IMR-90 (cell line): ENCODE measurements around the gene GABRQ. TPM values are rescaled to one million over a fixed set of nuclear protein-coding genes. Genes with fewer than 3 reads are reported as not detected.

ENCODE experiments used
- ATAC-seq: fragments of 200-7000 bp; cut with Tn5 transposase; 2 replicates; pipeline ENCODE4 v1.9.1; 2020; ENCODE audit warnings: low read depth, mild to moderate bottlenecking, moderate library complexity
- BruUV-seq: library from RNA; stranded (reverse); fragments of 400-500 nt; replicated peaks from 2 replicates; lab custom pipeline; 2021; lab: Mats Ljungman, UMichigan
- CTCF ChIA-PET: fragments of 300-600 bp; formaldehyde crosslinking; extraction: SDS; loops from one replicate; lab custom pipeline; 2021; ENCODE audit warnings: antibody characterized with exemption; lab: Yijun Ruan, JAX
- POLR2A ChIA-PET: fragments of 300-600 bp; sonication (Branson Sonifier 250); formaldehyde crosslinking; loops from one replicate; lab custom pipeline; 2022; ENCODE audit warnings: antibody characterized with exemption; ENCODE audit not compliant: unreplicated experiment; lab: Charles Lee
- DNase-seq: peaks from one replicate; pipeline ENCODE4 v3.0.0; 2013
- H2AFZ ChIP-seq: replicated peaks from 2 replicates; pipeline ENCODE3; 2013; ENCODE audit warnings: low read length, mild to moderate bottlenecking; ENCODE audit not compliant: poor library complexity
- H2AK5ac ChIP-seq: 2 replicates; pipeline ENCODE4 v1.6.1; 2013; ENCODE audit warnings: low read depth, low read length, inconsistent platforms
- H2AK9ac ChIP-seq: replicated peaks from 2 replicates; pipeline ENCODE3; 2013; ENCODE audit warnings: mild to moderate bottlenecking, low read depth, low read length, moderate library complexity; ENCODE audit not compliant: poor library complexity
- H2BK120ac ChIP-seq: 2 replicates; pipeline ENCODE4 v1.6.1; 2013; ENCODE audit warnings: low read depth, low read length, inconsistent platforms
- H2BK15ac ChIP-seq: 3 replicates; pipeline ENCODE4 v1.6.1; 2013; ENCODE audit warnings: low read depth, low read length, inconsistent platforms
- H2BK20ac ChIP-seq: 2 replicates; pipeline ENCODE4 v1.6.1; 2013; ENCODE audit warnings: low read depth, mild to moderate bottlenecking, inconsistent platforms, low read length, moderate library complexity
- H2BK5ac ChIP-seq: 2 replicates; pipeline ENCODE4 v1.6.1; 2013; ENCODE audit warnings: mild to moderate bottlenecking, low read depth, low read length, inconsistent platforms; ENCODE audit not compliant: poor library complexity, severe bottlenecking
- H3K14ac ChIP-seq: replicated peaks from 2 replicates; pipeline ENCODE4 v1.6.1; 2013; ENCODE audit warnings: low read depth, low read length, inconsistent platforms
- H3K18ac ChIP-seq: 2 replicates; pipeline ENCODE4 v1.6.1; 2013; ENCODE audit warnings: low read depth, low read length, control low read depth
- H3K23ac ChIP-seq: 2 replicates; pipeline ENCODE4 v1.6.1; 2013; ENCODE audit warnings: low read depth, low read length, inconsistent platforms
- H3K27ac ChIP-seq: 2 replicates; pipeline ENCODE4 v1.5.1; 2013; ENCODE audit warnings: mild to moderate bottlenecking, control low read depth, low read length; ENCODE audit not compliant: insufficient read depth
- H3K27me3 ChIP-seq: 2 replicates; pipeline ENCODE4 v1.6.1; 2013; ENCODE audit warnings: low read length; ENCODE audit not compliant: control insufficient read depth, insufficient read depth
- H3K36me3 ChIP-seq: 2 replicates; pipeline ENCODE4 v1.6.1; 2013; ENCODE audit warnings: low read length, mixed read lengths; ENCODE audit not compliant: control insufficient read depth, insufficient read depth
- H3K4ac ChIP-seq: 2 replicates; pipeline ENCODE4 v1.6.1; 2013; ENCODE audit warnings: low read depth, low read length, inconsistent platforms
- H3K4me1 ChIP-seq: 2 replicates; pipeline ENCODE4 v1.6.1; 2013; ENCODE audit warnings: low read length, mixed read lengths; ENCODE audit not compliant: control insufficient read depth, insufficient read depth
- H3K4me2 ChIP-seq: 2 replicates; pipeline ENCODE4 v1.6.1; 2013; ENCODE audit warnings: low read depth, mild to moderate bottlenecking, control low read depth, low read length, moderate library complexity
- H3K4me3 ChIP-seq: 2 replicates; pipeline ENCODE4 v1.5.1; 2013; ENCODE audit warnings: low read depth, mild to moderate bottlenecking, control low read depth, low read length, moderate library complexity; ENCODE audit not compliant: insufficient read depth
- H3K56ac ChIP-seq: 2 replicates; pipeline ENCODE4 v1.6.1; 2013; ENCODE audit warnings: low read length, inconsistent platforms; ENCODE audit not compliant: insufficient read depth; ENCODE audit errors: extremely low read depth
- H3K79me1 ChIP-seq, 2 experiments: 2 replicates each; pipeline ENCODE4 v1.6.1; 2013; ENCODE audit warnings: low read length in 2 of 2, inconsistent platforms in 1 of 2, low read depth in 1 of 2
- H3K9ac ChIP-seq: 2 replicates; pipeline ENCODE4 v1.6.1; 2013; ENCODE audit warnings: low read depth, low read length, control low read depth
- H3K9me1 ChIP-seq: 2 replicates; pipeline ENCODE4 v1.6.1; 2013; ENCODE audit warnings: low read length, inconsistent platforms; ENCODE audit not compliant: insufficient read depth
- H3K9me3 ChIP-seq: 2 replicates; pipeline ENCODE4 v1.6.1; 2013; ENCODE audit warnings: low read length; ENCODE audit not compliant: control insufficient read depth, insufficient read depth
- H4K20me1 ChIP-seq: 2 replicates; pipeline ENCODE4 v1.6.1; 2013; ENCODE audit warnings: low read length, inconsistent platforms; ENCODE audit not compliant: insufficient read depth
- H4K5ac ChIP-seq: 2 replicates; pipeline ENCODE4 v1.6.1; 2013; ENCODE audit warnings: mild to moderate bottlenecking, low read depth, low read length, control low read depth
- H4K8ac ChIP-seq, 2 experiments: 2 replicates each; pipeline ENCODE4 v1.6.1; 2013; ENCODE audit warnings: low read depth in 2 of 2, low read length in 2 of 2, control low read depth in 1 of 2, inconsistent platforms in 1 of 2
- H4K91ac ChIP-seq: 2 replicates; pipeline ENCODE4 v1.6.1; 2013; ENCODE audit warnings: low read depth, low read length, inconsistent platforms; ENCODE audit not compliant: insufficient read depth
- BHLHE40 ChIP-seq: fragments of 150-350 bp; IDR thresholded peaks from 2 replicates; pipeline ENCODE4 v1.6.1; 2016; ENCODE audit warnings: mild to moderate bottlenecking, low read depth, low read length
- CEBPB ChIP-seq: IDR thresholded peaks from 2 replicates; pipeline ENCODE4 v1.6.1; 2012; ENCODE audit warnings: low read depth, low read length, improper control_type of control experiment
- CHD1 ChIP-seq: IDR thresholded peaks from 2 replicates; pipeline ENCODE4 v1.6.1; 2012; ENCODE audit warnings: low read depth, low read length, improper control_type of control experiment
- CTCF ChIP-seq: conservative IDR thresholded peaks from 2 replicates; pipeline ENCODE4 v1.5.1; 2012; ENCODE audit warnings: mild to moderate bottlenecking, low read depth, low read length, improper control_type of control experiment
- FOS ChIP-seq: fragments of 150-350 bp; IDR thresholded peaks from 2 replicates; pipeline ENCODE4 v1.6.1; 2016; ENCODE audit warnings: low read depth, low read length
- MAZ ChIP-seq: IDR thresholded peaks from 2 replicates; pipeline ENCODE4 v1.6.1; 2012; ENCODE audit warnings: low read depth, mild to moderate bottlenecking, low read length, improper control_type of control experiment, moderate library complexity, borderline replicate concordance
- MXI1 ChIP-seq: IDR thresholded peaks from 2 replicates; pipeline ENCODE4 v1.6.1; 2012; ENCODE audit warnings: low read depth, mild to moderate bottlenecking, low read length, moderate library complexity, borderline replicate concordance
- NFE2L2 ChIP-seq: fragments of 150-350 bp; IDR thresholded peaks from 2 replicates; pipeline ENCODE4 v1.6.1; 2016; ENCODE audit warnings: low read depth, mild to moderate bottlenecking, low read length
- POLR2A ChIP-seq: IDR thresholded peaks from 2 replicates; pipeline ENCODE4 v1.6.1; 2012; ENCODE audit warnings: mild to moderate bottlenecking, low read depth, low read length
- RAD21 ChIP-seq: IDR thresholded peaks from 2 replicates; pipeline ENCODE4 v1.6.1; 2012; ENCODE audit warnings: low read length, improper control_type of control experiment
- RFX5 ChIP-seq: IDR thresholded peaks from 2 replicates; pipeline ENCODE4 v1.8.0; 2012; ENCODE audit warnings: low read depth, mild to moderate bottlenecking, low read length, moderate library complexity
- SMC3 ChIP-seq: fragments of 150-350 bp; IDR thresholded peaks from 2 replicates; pipeline ENCODE4 v1.6.1; 2016; ENCODE audit warnings: low read depth, mild to moderate bottlenecking, antibody characterized with exemption, low read length, moderate library complexity
- WGBS, 2 experiments: methylation state at CpG; one replicate each; pipeline versions ENCODE4 v1.1.5 to v1.1.7; 2013; ENCODE audit warnings: missing lambda C conversion rate in 2 of 2; ENCODE audit not compliant: insufficient read length in 1 of 2; ENCODE audit errors: extremely low coverage in 2 of 2; 5-methylcytosine and 5-hydroxymethylcytosine counted together
- dilution Hi-C: fragments of 300-500 bp; cut with HindIII; formaldehyde crosslinking; loops from one replicate; pipeline ENCODE4 v1.14.3; 2018; ENCODE audit warnings: low sequenced_read_pairs; ENCODE audit not compliant: unreplicated experiment
- in situ Hi-C: fragments of 300-500 bp; cut with MboI; formaldehyde crosslinking; loops from 3 replicates; pipeline ENCODE4 v1.14.3; 2019; ENCODE audit warnings: low sequenced_read_pairs, inconsistent platforms, mixed read lengths
- intact Hi-C: fragments of 100-400 bp; cut with micrococcal nuclease; formaldehyde crosslinking; loops from 2 replicates; pipeline ENCODE4 v1.10.0; 2022
- polyA plus RNA-seq, 3 experiments: library from polyadenylated mRNA; depleted of rRNA; stranded (reverse); fragments of >200 nt; gene quantifications; 2 replicates each; pipeline ENCODE4 v1.2.3, GENCODE V29; 2012; ENCODE audit warnings: low replicate concordance in 1 of 3
- total RNA-seq: library from RNA; depleted of rRNA; stranded (reverse); fragments of >200 nt; gene quantifications from 2 replicates; pipeline ENCODE4 v1.2.3, GENCODE V29; 2012
- TF ChIP-seq, protein P1 (sequence below): fragments of 150-350 bp; IDR thresholded peaks from 2 replicates; pipeline ENCODE4 v1.6.1; 2016; ENCODE audit warnings: low read depth, mild to moderate bottlenecking, low read length, moderate library complexity, borderline replicate concordance

GABRQ gene
- total and polyA plus RNA-seq, 2 of the 4 experiments (the other 2 are of a cell fraction) = under 0.01 to 0.03 TPM

GRCh38 chrX:152601848-152602616, 35.7 kb upstream of the GABRQ start:
- no peak overlapping the region for H3K18ac ChIP-seq
- intact Hi-C loops = no loop called here
- dilution Hi-C loops = no loop called here
- BruUV-seq = no TSS peak
- no peaks in the 10 kb centered on the region for H3K9me3 ChIP-seq
- H2BK15ac ChIP-seq = no peak overlapping the region
- no peak overlapping the region for H3K9ac ChIP-seq
- H3K27me3 ChIP-seq = no peaks in the 10 kb centered on the region
- H3K23ac ChIP-seq = no peak overlapping the region
- no peak for DNase-seq
- H3K4me3 ChIP-seq = no peak overlapping the region
- CTCF ChIA-PET = no interaction called here
- no peak overlapping the region for H2AK9ac ChIP-seq
- no peaks in the 10 kb centered on the region for H3K79me1 ChIP-seq
- TF ChIP-seq RFX5 (no peak), SMC3 (no peak), MAZ (no peak), FOS (no peak), POLR2A (no peak), RAD21 (no peak), NFE2L2 (no peak), MXI1 (no peak), CEBPB (no peak), CHD1 (no peak), CTCF (no peak), BHLHE40 (no peak)
- TF ChIP-seq, protein P1, sequence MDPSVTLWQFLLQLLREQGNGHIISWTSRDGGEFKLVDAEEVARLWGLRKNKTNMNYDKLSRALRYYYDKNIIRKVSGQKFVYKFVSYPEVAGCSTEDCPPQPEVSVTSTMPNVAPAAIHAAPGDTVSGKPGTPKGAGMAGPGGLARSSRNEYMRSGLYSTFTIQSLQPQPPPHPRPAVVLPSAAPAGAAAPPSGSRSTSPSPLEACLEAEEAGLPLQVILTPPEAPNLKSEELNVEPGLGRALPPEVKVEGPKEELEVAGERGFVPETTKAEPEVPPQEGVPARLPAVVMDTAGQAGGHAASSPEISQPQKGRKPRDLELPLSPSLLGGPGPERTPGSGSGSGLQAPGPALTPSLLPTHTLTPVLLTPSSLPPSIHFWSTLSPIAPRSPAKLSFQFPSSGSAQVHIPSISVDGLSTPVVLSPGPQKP = no peak
- H3K4me2 ChIP-seq = no peak overlapping the region
- no peak overlapping the region for H3K27ac ChIP-seq
- H2AFZ ChIP-seq = no peak overlapping the region
- no peak for ATAC-seq
- no peak overlapping the region for H2BK5ac ChIP-seq
- H4K8ac ChIP-seq = no peak overlapping the region
- POLR2A ChIA-PET = no interaction called here
- H4K91ac ChIP-seq = no peak overlapping the region
- H3K36me3 ChIP-seq = no peaks in the 10 kb centered on the region
- no peak overlapping the region for H2AK5ac ChIP-seq
- no peaks in the 10 kb centered on the region for H3K4me1 ChIP-seq
- in situ Hi-C loops = no loop called here
- no peaks in the 10 kb centered on the region for H3K9me1 ChIP-seq
- no peaks in the 10 kb centered on the region for H4K20me1 ChIP-seq
- H3K56ac ChIP-seq = no peak overlapping the region
- H3K4ac ChIP-seq = no peak overlapping the region
- no peak overlapping the region for H2BK20ac ChIP-seq
- no peak overlapping the region for H2BK120ac ChIP-seq
- no CpG with 5 or more reads among the region's 6 CpGs for WGBS, 2 experiments
- no peak overlapping the region for H4K5ac ChIP-seq
- H3K14ac ChIP-seq = no peak overlapping the region
